WTC11 (cell line): ENCODE measurements around the gene CACNG4. TPM values are rescaled to one million over a fixed set of nuclear protein-coding genes. Genes with fewer than 3 reads are reported as not detected.

Source experiments
- ATAC-seq: fragments of 200-7000 bp; cut with Tn5 transposase; 2 replicates; pipeline ENCODE4 v1.10.0; 2021; ENCODE audit warnings: mild to moderate bottlenecking, moderate library complexity
- CTCF ChIA-PET: fragments of 300-600 bp; sonication (Branson Sonifier 250); formaldehyde crosslinking; loops from one replicate; lab custom pipeline; 2021; ENCODE audit warnings: antibody characterized with exemption; lab: Charles Lee
- POLR2A ChIA-PET: fragments of 350-600 bp; sonication (Branson Sonifier 250); formaldehyde crosslinking; loops from one replicate; lab custom pipeline; 2021; ENCODE audit warnings: antibody characterized with exemption; lab: Charles Lee
- DNase-seq: peaks from one replicate; pipeline ENCODE4 v3.0.0; 2021; ENCODE audit warnings: low spot score
- H3K27ac Mint-ChIP-seq: 2 replicates; pipeline ENCODE4 v1.8.0; 2021; ENCODE audit warnings: mixed read lengths
- H3K27me3 Mint-ChIP-seq: 2 replicates; pipeline ENCODE4 v1.8.0; 2021; ENCODE audit warnings: low read depth, mild to moderate bottlenecking, moderate library complexity, mixed read lengths
- H3K36me3 Mint-ChIP-seq: 2 replicates; pipeline ENCODE4 v1.8.0; 2021; ENCODE audit warnings: mixed read lengths
- H3K4me1 Mint-ChIP-seq: 2 replicates; pipeline ENCODE4 v1.8.0; 2022; ENCODE audit warnings: mixed read lengths
- H3K4me3 Mint-ChIP-seq: 2 replicates; pipeline ENCODE4 v1.8.0; 2021; ENCODE audit warnings: mild to moderate bottlenecking, moderate library complexity, mixed read lengths
- H3K9me3 Mint-ChIP-seq: 2 replicates; pipeline ENCODE4 v1.8.0; 2021; ENCODE audit warnings: mixed read lengths
- ARID4B ChIP-seq: sonication (generic); formaldehyde crosslinking; IDR thresholded peaks from 2 replicates; pipeline ENCODE4 v1.8.0; 2023; ENCODE audit warnings: missing genetic modification reagents, mild to moderate bottlenecking, borderline replicate concordance
- ATF6 ChIP-seq: sonication (generic); formaldehyde crosslinking; IDR thresholded peaks from 2 replicates; pipeline ENCODE4 v1.8.1; 2023; ENCODE audit warnings: mild to moderate bottlenecking, missing genetic modification reagents
- ESRRA ChIP-seq: sonication (generic); formaldehyde crosslinking; IDR thresholded peaks from 2 replicates; pipeline ENCODE4 v1.8.1; 2022; ENCODE audit warnings: mild to moderate bottlenecking, missing genetic modification reagents, borderline replicate concordance
- IRF1 ChIP-seq: sonication (generic); formaldehyde crosslinking; IDR thresholded peaks from 2 replicates; pipeline ENCODE4 v1.8.0; 2023; ENCODE audit warnings: missing genetic modification reagents
- JAZF1 ChIP-seq: fragments of 250-450 bp; sonication (Bioruptor Pico); IDR thresholded peaks from 2 replicates; pipeline ENCODE4 v1.9.0; 2021; ENCODE audit warnings: moderate library complexity, mild to moderate bottlenecking, inconsistent platforms
- OVOL2 ChIP-seq: fragments of 250-450 bp; sonication (Bioruptor Pico); IDR thresholded peaks from 2 replicates; pipeline ENCODE4 v1.9.0; 2021; ENCODE audit warnings: mild to moderate bottlenecking, borderline replicate concordance
- PREB ChIP-seq: sonication (generic); formaldehyde crosslinking; IDR thresholded peaks from 2 replicates; pipeline ENCODE4 v1.8.1; 2022; ENCODE audit warnings: mild to moderate bottlenecking, missing genetic modification reagents, moderate library complexity, borderline replicate concordance
- SMAD3 ChIP-seq: sonication (generic); formaldehyde crosslinking; IDR thresholded peaks from 2 replicates; pipeline ENCODE4 v1.8.0; 2022; ENCODE audit warnings: missing genetic modification reagents, mild to moderate bottlenecking, borderline replicate concordance
- SP1 ChIP-seq: sonication (generic); formaldehyde crosslinking; conservative IDR thresholded peaks from 2 replicates; pipeline ENCODE4 v1.8.1; 2022; ENCODE audit warnings: missing genetic modification reagents
- TEAD4 ChIP-seq: sonication (generic); formaldehyde crosslinking; IDR thresholded peaks from 2 replicates; pipeline ENCODE4 v1.8.0; 2022; ENCODE audit warnings: mild to moderate bottlenecking, missing genetic modification reagents
- ZBTB43 ChIP-seq: sonication (generic); formaldehyde crosslinking; IDR thresholded peaks from 2 replicates; pipeline ENCODE4 v1.8.1; 2023; ENCODE audit warnings: mild to moderate bottlenecking, missing genetic modification reagents
- ZNF232 ChIP-seq: sonication (generic); formaldehyde crosslinking; IDR thresholded peaks from 2 replicates; pipeline ENCODE4 v1.8.0; 2022; ENCODE audit warnings: mild to moderate bottlenecking, missing genetic modification reagents
- ZNF281 ChIP-seq: sonication (generic); formaldehyde crosslinking; IDR thresholded peaks from 2 replicates; pipeline ENCODE4 v1.8.0; 2023; ENCODE audit warnings: mild to moderate bottlenecking, missing genetic modification reagents
- total RNA-seq: library from RNA; stranded (reverse); gene quantifications from 3 replicates; pipeline ENCODE4 v1.2.3, GENCODE V29; 2021

Gene CACNG4
- total RNA-seq, 1 experiment from 2014 or later: 3.4 TPM

- no peak for ATAC-seq
- H3K27ac Mint-ChIP-seq: no peak overlapping the region
- CTCF ChIA-PET: no interaction called here
These were observed 110.3 kb downstream of the CACNG4 start for GRCh38 chr17:67074781-67075180.

More at GRCh38 chr17:67074781-67075180, 110.3 kb downstream of the CACNG4 start:
- POLR2A ChIA-PET: no interaction called here
- Mint-ChIP-seq H3K4me1 (no peaks in the 10 kb centered on the region), H3K9me3 (no peaks in the 10 kb centered on the region), H3K4me3 (no peak overlapping the region), H3K27me3 (no peaks in the 10 kb centered on the region), H3K36me3 (peaks cover 3% of the 10 kb centered on the region; the same call in 1 of the 2 replicates)
- TF ChIP-seq ZBTB43: no peak
- TF ChIP-seq ESRRA (CRISPR knock-in tag): no peak
- TF ChIP-seq ATF6 (CRISPR knock-in tag): no peak
- no peak for TF ChIP-seq IRF1 (CRISPR knock-in tag)
- TF ChIP-seq SP1 (CRISPR knock-in tag): no peak
- TF ChIP-seq SMAD3 (CRISPR knock-in tag): no peak
- no peak for TF ChIP-seq PREB (CRISPR knock-in tag)
- no peak for TF ChIP-seq OVOL2 (CRISPR knock-in tag)
- no peak for TF ChIP-seq ARID4B (CRISPR knock-in tag)
- TF ChIP-seq JAZF1 (CRISPR knock-in tag): no peak
- no peak for TF ChIP-seq ZNF281 (CRISPR knock-in tag)
- TF ChIP-seq ZNF232: no peak
- TF ChIP-seq TEAD4 (CRISPR knock-in tag): no peak
- no peak for DNase-seq
